Tibial nerve (tissue), 4 donors: ENCODE data around the gene CDK18.

Source experiments
- CTCF ChIP-seq, 5 experiments: fragments of 200-600 bp in 3 of 5; fragments of 450-650 bp in 2 of 5; sonication (generic) in 3 of 5; IDR thresholded peaks; one replicate each; pipeline ENCODE4 v1.5.1; 2016 to 2019; ENCODE audit warnings: antibody characterized with exemption in 5 of 5, mild to moderate bottlenecking in 3 of 5, moderate library complexity in 2 of 5
- EP300 ChIP-seq, 2 donors: sonication (generic); formaldehyde crosslinking; IDR thresholded peaks; one replicate each; pipeline ENCODE4 v1.6.1; 2017; ENCODE audit warnings: antibody characterized with exemption in 2 of 2, mild to moderate bottlenecking in 1 of 2
- POLR2A ChIP-seq, 2 donors: fragments of 450-650 bp; IDR thresholded peaks; one replicate each; pipeline ENCODE4 v1.6.1; 2017; ENCODE audit warnings: antibody characterized with exemption in 2 of 2, mild to moderate bottlenecking in 2 of 2, moderate library complexity in 2 of 2

GRCh38 chr1:205472737-205473441 lies 31.6 kb upstream of the CDK18 start:
- no peak for TF ChIP-seq CTCF (IDR thresholded peaks at IDR 0.05)
- TF ChIP-seq POLR2A (IDR thresholded peaks at IDR 0.05), result no peak
- TF ChIP-seq EP300 (IDR thresholded peaks at IDR 0.05), result no peak
